K562 (cell line): ENCODE measurements around the gene BICD1.

Experiments used
- CTCF ChIP-seq, 3 experiments: IDR thresholded peaks in 2 of 3; conservative IDR thresholded peaks in 1 of 3; 2 replicates each; pipeline ENCODE4 v1.5.1; 2011 to 2012; ENCODE audit warnings: low read length in 3 of 3, mild to moderate bottlenecking in 3 of 3, control low read depth in 2 of 3, improper control_type of control experiment in 1 of 3, inconsistent platforms in 1 of 3, low read depth in 1 of 3, mixed read lengths in 1 of 3, moderate library complexity in 1 of 3; ENCODE audit not compliant: insufficient read depth in 2 of 3
- NCOR1 ChIP-seq: fragments of 450-650 bp; IDR thresholded peaks from 2 replicates; pipeline ENCODE4 v1.6.1; 2016; ENCODE audit warnings: mild to moderate bottlenecking, moderate library complexity

GRCh38 chr12:32366714-32367113 lies 260.1 kb downstream of the BICD1 start:
- TF ChIP-seq NCOR1 (no peak), CTCF (IDR thresholded peaks at IDR 0.05 in 2 of 3, conservative IDR thresholded peaks at IDR 0.05 in 1 of 3; ENCODE audit: insufficient read depth in 2 of 3, low read depth in 1 of 3, low read length in 3 of 3) (no peak)
